NB4 (cell line): ENCODE data around the gene NDUFA13.

Source experiments
- DNase-seq: peaks from one replicate; pipeline ENCODE4 v3.0.0; 2010; ENCODE audit warnings: low read depth
- H3K4me3 ChIP-seq: one replicate; pipeline ENCODE4 v1.5.1; 2011; ENCODE audit warnings: mild to moderate bottlenecking, low read depth, low read length, moderate library complexity
- MAX ChIP-seq: IDR thresholded peaks from 2 replicates; pipeline ENCODE4 v1.6.1; 2011; ENCODE audit warnings: low read depth, low read length
- MYC ChIP-seq: IDR thresholded peaks from 2 replicates; pipeline ENCODE4 v1.6.1; 2011; ENCODE audit warnings: low read depth, low read length
- POLR2A ChIP-seq: IDR thresholded peaks from 2 replicates; pipeline ENCODE4 v1.6.1; 2011; ENCODE audit warnings: mild to moderate bottlenecking; ENCODE audit not compliant: insufficient read length; ENCODE audit errors: extremely low read depth
- TF ChIP-seq, protein P1 (sequence below): IDR thresholded peaks from one replicate; pipeline ENCODE4 v1.5.1; 2012; ENCODE audit warnings: low read depth, low read length

Gene NDUFA13

GRCh38 chr19:19540064-19540714, 24.2 kb downstream of the NDUFA13 start:
- TF ChIP-seq, protein P1, sequence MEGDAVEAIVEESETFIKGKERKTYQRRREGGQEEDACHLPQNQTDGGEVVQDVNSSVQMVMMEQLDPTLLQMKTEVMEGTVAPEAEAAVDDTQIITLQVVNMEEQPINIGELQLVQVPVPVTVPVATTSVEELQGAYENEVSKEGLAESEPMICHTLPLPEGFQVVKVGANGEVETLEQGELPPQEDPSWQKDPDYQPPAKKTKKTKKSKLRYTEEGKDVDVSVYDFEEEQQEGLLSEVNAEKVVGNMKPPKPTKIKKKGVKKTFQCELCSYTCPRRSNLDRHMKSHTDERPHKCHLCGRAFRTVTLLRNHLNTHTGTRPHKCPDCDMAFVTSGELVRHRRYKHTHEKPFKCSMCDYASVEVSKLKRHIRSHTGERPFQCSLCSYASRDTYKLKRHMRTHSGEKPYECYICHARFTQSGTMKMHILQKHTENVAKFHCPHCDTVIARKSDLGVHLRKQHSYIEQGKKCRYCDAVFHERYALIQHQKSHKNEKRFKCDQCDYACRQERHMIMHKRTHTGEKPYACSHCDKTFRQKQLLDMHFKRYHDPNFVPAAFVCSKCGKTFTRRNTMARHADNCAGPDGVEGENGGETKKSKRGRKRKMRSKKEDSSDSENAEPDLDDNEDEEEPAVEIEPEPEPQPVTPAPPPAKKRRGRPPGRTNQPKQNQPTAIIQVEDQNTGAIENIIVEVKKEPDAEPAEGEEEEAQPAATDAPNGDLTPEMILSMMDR = no peak
- no peak for TF ChIP-seq MYC
- no peak for TF ChIP-seq POLR2A
- no peak for TF ChIP-seq MAX
- no peak for DNase-seq
- no peak overlapping the region for H3K4me3 ChIP-seq

GRCh38 chr19:19540715-19541515, 24.9 kb downstream of the NDUFA13 start:
- DNase-seq = peak; percentile 71
- no peak overlapping the region for H3K4me3 ChIP-seq
- TF ChIP-seq MYC = no peak
- TF ChIP-seq POLR2A = no peak
- TF ChIP-seq, protein P1 = no peak
- TF ChIP-seq MAX = no peak

- H3K4me3 ChIP-seq = no peak overlapping the region
- DNase-seq = no peak
- TF ChIP-seq MYC = no peak
- TF ChIP-seq POLR2A = no peak
- TF ChIP-seq MAX = no peak
- TF ChIP-seq, protein P1 = no peak
These were observed 25.6 kb downstream of the NDUFA13 start for GRCh38 chr19:19541616-19542015.

GRCh38 chr19:19542507-19542906, 26.5 kb downstream of the NDUFA13 start:
- peak overlapping the region; percentile 48 for H3K4me3 ChIP-seq
- DNase-seq = peak; percentile 95
- TF ChIP-seq MYC (no peak), MAX (no peak), POLR2A (no peak)
- TF ChIP-seq, protein P1 = no peak

DNA sequence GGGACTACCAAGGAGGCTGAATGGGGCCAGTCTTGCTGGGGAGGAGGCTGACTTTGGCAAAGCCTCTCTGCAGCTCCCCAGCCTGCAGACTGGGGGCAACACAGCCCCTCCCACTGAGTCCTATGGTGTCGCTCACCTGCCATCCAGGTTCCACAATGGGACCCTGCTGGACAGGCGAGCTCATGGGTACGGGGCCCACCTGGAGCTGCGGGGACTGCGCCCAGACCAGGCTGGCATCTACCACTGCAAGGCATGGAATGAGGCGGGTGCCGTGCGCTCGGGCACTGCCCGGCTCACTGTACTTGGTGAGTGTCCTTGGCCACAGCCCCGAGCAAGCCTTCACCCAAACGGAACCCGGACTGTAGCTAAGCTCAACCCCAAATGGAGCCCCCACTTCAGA, 27.1 kb downstream of the NDUFA13 start:
- peak overlapping the region; percentile 48 for H3K4me3 ChIP-seq
- DNase-seq = no peak
- TF ChIP-seq MYC = no peak

GRCh38 chr19:19543640-19544039, 27.6 kb downstream of the NDUFA13 start:
- DNase-seq = no peak
- H3K4me3 ChIP-seq = peak overlapping the region; percentile 48
- TF ChIP-seq MYC (no peak), POLR2A (no peak), MAX (no peak)
- TF ChIP-seq, protein P1 = no peak
